H9 (cell line): ENCODE results near the gene ADO. TPM values are rescaled to one million over a fixed set of nuclear protein-coding genes. Genes with fewer than 3 reads are reported as not detected.

Source experiments
- DNase-seq: peaks from one replicate; pipeline ENCODE4 v3.0.0-alpha.2; 2017
- H2AFZ ChIP-seq: one replicate; pipeline ENCODE4 v1.6.1; 2013; ENCODE audit warnings: mild to moderate bottlenecking, low read length, control low read depth, moderate library complexity
- H2AK5ac ChIP-seq: 2 replicates; pipeline ENCODE4 v1.6.1; 2013; ENCODE audit warnings: low read length, control low read depth, mixed read lengths; ENCODE audit not compliant: insufficient read length
- H2BK120ac ChIP-seq: one replicate; pipeline ENCODE4 v1.6.1; 2013; ENCODE audit warnings: low read depth, mild to moderate bottlenecking, low read length, control low read depth, inconsistent platforms; ENCODE audit not compliant: poor library complexity, severe bottlenecking
- H2BK12ac ChIP-seq: 2 replicates; pipeline ENCODE4 v1.6.1; 2013; ENCODE audit warnings: low read length, control low read depth, mixed read lengths, low read depth; ENCODE audit not compliant: insufficient read length
- H2BK15ac ChIP-seq: 2 replicates; pipeline ENCODE4 v1.6.1; 2013; ENCODE audit warnings: low read depth, low read length, control low read depth
- H2BK20ac ChIP-seq: one replicate; pipeline ENCODE4 v1.6.1; 2013; ENCODE audit warnings: low read depth, mild to moderate bottlenecking, low read length, control low read depth, inconsistent platforms; ENCODE audit not compliant: poor library complexity, severe bottlenecking
- H2BK5ac ChIP-seq: 2 replicates; pipeline ENCODE4 v1.6.1; 2013; ENCODE audit warnings: low read length, control low read depth, mixed read lengths; ENCODE audit not compliant: insufficient read length
- H3K14ac ChIP-seq: 2 replicates; pipeline ENCODE4 v1.6.1; 2013; ENCODE audit warnings: low read length, control low read depth; ENCODE audit not compliant: insufficient read depth
- H3K18ac ChIP-seq: 2 replicates; pipeline ENCODE4 v1.6.1; 2013; ENCODE audit warnings: low read depth, mild to moderate bottlenecking, mixed read lengths, low read length, control low read depth; ENCODE audit not compliant: insufficient read length
- H3K23ac ChIP-seq: 2 replicates; pipeline ENCODE4 v1.6.1; 2013; ENCODE audit warnings: low read length, control low read depth, mixed read lengths, low read depth; ENCODE audit not compliant: insufficient read length
- H3K23me2 ChIP-seq: 2 replicates; pipeline ENCODE4 v1.6.1; 2013; ENCODE audit warnings: low read depth, mild to moderate bottlenecking, mixed read lengths, low read length, control low read depth; ENCODE audit not compliant: insufficient read length, poor library complexity, severe bottlenecking
- H3K27ac ChIP-seq: 2 replicates; pipeline ENCODE4 v1.5.1; 2013; ENCODE audit warnings: low read length, control low read depth, mixed read lengths, low read depth; ENCODE audit not compliant: insufficient read length
- H3K27me3 ChIP-seq: 2 replicates; pipeline ENCODE4 v1.6.1; 2013; ENCODE audit warnings: low read length, control low read depth, inconsistent platforms; ENCODE audit not compliant: insufficient read depth
- H3K4ac ChIP-seq: 2 replicates; pipeline ENCODE4 v1.6.1; 2013; ENCODE audit warnings: low read depth, mild to moderate bottlenecking, control low read depth, inconsistent platforms, low read length, moderate library complexity
- H3K4me1 ChIP-seq: 2 replicates; pipeline ENCODE4 v1.6.1; 2013; ENCODE audit warnings: low read length, control low read depth, inconsistent platforms; ENCODE audit not compliant: insufficient read depth
- H3K4me2 ChIP-seq: 2 replicates; pipeline ENCODE4 v1.6.1; 2013; ENCODE audit warnings: low read length, control low read depth, mixed read lengths; ENCODE audit not compliant: insufficient read length, insufficient read depth
- H3K56ac ChIP-seq: 2 replicates; pipeline ENCODE4 v1.6.1; 2013; ENCODE audit warnings: low read depth, mild to moderate bottlenecking, mixed read lengths, low read length, control low read depth; ENCODE audit not compliant: insufficient read length
- H3K79me1 ChIP-seq: 2 replicates; pipeline ENCODE4 v1.6.1; 2013; ENCODE audit warnings: low read depth, mild to moderate bottlenecking, moderate library complexity, low read length, control low read depth, inconsistent platforms; ENCODE audit not compliant: insufficient read depth, poor library complexity, severe bottlenecking
- H3K79me2 ChIP-seq: 2 replicates; pipeline ENCODE4 v1.6.1; 2013; ENCODE audit warnings: low read length, control low read depth, inconsistent platforms; ENCODE audit not compliant: insufficient read depth
- H3K9ac ChIP-seq: 2 replicates; pipeline ENCODE4 v1.6.1; 2013; ENCODE audit warnings: low read length, control low read depth, mixed read lengths; ENCODE audit not compliant: insufficient read length; ENCODE audit errors: extremely low read depth
- H3K9me3 ChIP-seq: one replicate; pipeline ENCODE4 v1.6.1; 2013; ENCODE audit warnings: low read depth, low read length, inconsistent platforms; ENCODE audit not compliant: control insufficient read depth
- H3T11ph ChIP-seq: one replicate; pipeline ENCODE4 v1.6.1; 2013; ENCODE audit warnings: mild to moderate bottlenecking, low read length, control low read depth, inconsistent platforms
- H4K20me1 ChIP-seq: one replicate; pipeline ENCODE4 v1.6.1; 2013; ENCODE audit not compliant: control insufficient read depth, insufficient read length, insufficient read depth
- H4K5ac ChIP-seq: 2 replicates; pipeline ENCODE4 v1.6.1; 2013; ENCODE audit warnings: low read depth, mild to moderate bottlenecking, mixed read lengths, low read length, control low read depth; ENCODE audit not compliant: insufficient read length
- H4K8ac ChIP-seq: replicated peaks from 2 replicates; pipeline ENCODE4 v1.6.1; 2013; ENCODE audit warnings: low read length, control low read depth, mixed read lengths, low read depth; ENCODE audit not compliant: insufficient read length
- H4K91ac ChIP-seq: 2 replicates; pipeline ENCODE4 v1.6.1; 2013; ENCODE audit warnings: low read depth, mild to moderate bottlenecking, moderate library complexity, mixed read lengths, low read length, control low read depth; ENCODE audit not compliant: insufficient read length
- H3K27ac Mint-ChIP-seq, 3 experiments: 2 replicates in 2 of 3; 3 replicates in 1 of 3; pipeline ENCODE4 v1.8.0; 2020 to 2021; ENCODE audit warnings: mixed read lengths in 3 of 3, mild to moderate bottlenecking in 1 of 3, moderate library complexity in 1 of 3
- H3K27me3 Mint-ChIP-seq: 2 replicates; pipeline ENCODE4 v1.8.0; 2021; ENCODE audit warnings: low read depth, mild to moderate bottlenecking, moderate library complexity, mixed read lengths
- H3K36me3 Mint-ChIP-seq, 3 experiments: 2 replicates in 2 of 3; 3 replicates in 1 of 3; pipeline ENCODE4 v1.8.0; 2020 to 2021; ENCODE audit warnings: low read depth in 3 of 3, mixed read lengths in 3 of 3; ENCODE audit not compliant: insufficient read depth in 1 of 3
- H3K4me1 Mint-ChIP-seq, 2 experiments: 2 replicates each; pipeline ENCODE4 v1.8.0; 2020; ENCODE audit warnings: mixed read lengths in 2 of 2
- H3K4me3 Mint-ChIP-seq, 2 experiments: 2 replicates in 1 of 2; 3 replicates in 1 of 2; pipeline ENCODE4 v1.8.0; 2020 to 2021; ENCODE audit warnings: mild to moderate bottlenecking in 2 of 2, mixed read lengths in 2 of 2, moderate library complexity in 1 of 2
- H3K9me3 Mint-ChIP-seq, 2 experiments: 2 replicates in 1 of 2; 3 replicates in 1 of 2; pipeline ENCODE4 v1.8.0; 2020; ENCODE audit warnings: mild to moderate bottlenecking in 2 of 2, mixed read lengths in 2 of 2, moderate library complexity in 1 of 2
- WGBS: extraction: QIAGEN DNeasy Blood & Tissue Kit; methylation state at CpG from one replicate; pipeline ENCODE4 v1.1.7; 2013; ENCODE audit warnings: missing lambda C conversion rate, low lambda C conversion rate, mixed read lengths; ENCODE audit not compliant: insufficient read length; ENCODE audit errors: extremely low coverage; 5-methylcytosine and 5-hydroxymethylcytosine counted together
- total RNA-seq: library from RNA; stranded (reverse); gene quantifications from 2 replicates; pipeline ENCODE4 v1.2.1, GENCODE V29; 2021
- TF ChIP-seq, protein P1 (sequence below): fragments of 200-600 bp; sonication (generic); conservative IDR thresholded peaks from 3 replicates; pipeline ENCODE4 v1.8.0; 2021; ENCODE audit warnings: antibody characterized with exemption, mild to moderate bottlenecking

Gene ADO
- total RNA-seq, 1 experiment from 2014 or later, result 31.6 TPM

DNA sequence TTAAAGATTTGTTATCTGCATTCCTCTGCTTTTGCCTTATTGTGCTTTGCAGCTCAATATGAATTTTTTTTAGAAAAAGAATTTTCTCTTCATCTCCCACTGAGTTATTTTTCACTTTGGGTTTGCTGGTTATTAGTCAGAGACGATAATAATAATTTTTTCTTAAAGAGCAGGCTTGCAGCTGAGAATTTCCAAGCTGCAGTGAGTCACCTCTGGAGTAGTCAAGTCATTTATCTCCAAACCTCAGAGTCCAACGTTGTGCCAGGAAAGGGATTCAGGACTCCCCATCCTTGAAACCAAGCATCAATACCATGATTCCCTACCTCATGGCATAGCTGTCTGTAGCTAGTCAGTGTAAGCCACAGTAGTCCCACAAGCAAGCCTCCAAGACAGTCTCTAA lies 26.8 kb downstream of the ADO start:
- no peak overlapping the region for H3T11ph ChIP-seq
- no peak overlapping the region for H3K23ac ChIP-seq
- no peaks in the 10 kb centered on the region for H3K27me3 Mint-ChIP-seq
- no peak overlapping the region for H2BK120ac ChIP-seq
- H3K4ac ChIP-seq, result no peak overlapping the region
- DNase-seq, result no peak
- no peaks in the 10 kb centered on the region for H4K20me1 ChIP-seq
- H3K18ac ChIP-seq, result no peak overlapping the region
- no peak overlapping the region for H3K14ac ChIP-seq
- WGBS, result no CpG with 5 or more reads among the region's 2 CpGs
- H4K5ac ChIP-seq, result no peak overlapping the region
- H3K27me3 ChIP-seq, result no peaks in the 10 kb centered on the region
- H3K56ac ChIP-seq, result no peak overlapping the region
- H3K4me1 ChIP-seq, result no peaks in the 10 kb centered on the region
- H3K9me3 Mint-ChIP-seq, result peaks cover 0 to 6% of the 10 kb centered on the region in 2 experiments; a peak in 1 of 5 replicates
- H3K4me2 ChIP-seq, result no peak overlapping the region
- peaks cover 3 to 4% of the 10 kb centered on the region in 2 experiments for H3K4me1 Mint-ChIP-seq
- H3K79me1 ChIP-seq, result no peaks in the 10 kb centered on the region
- TF ChIP-seq, protein P1, sequence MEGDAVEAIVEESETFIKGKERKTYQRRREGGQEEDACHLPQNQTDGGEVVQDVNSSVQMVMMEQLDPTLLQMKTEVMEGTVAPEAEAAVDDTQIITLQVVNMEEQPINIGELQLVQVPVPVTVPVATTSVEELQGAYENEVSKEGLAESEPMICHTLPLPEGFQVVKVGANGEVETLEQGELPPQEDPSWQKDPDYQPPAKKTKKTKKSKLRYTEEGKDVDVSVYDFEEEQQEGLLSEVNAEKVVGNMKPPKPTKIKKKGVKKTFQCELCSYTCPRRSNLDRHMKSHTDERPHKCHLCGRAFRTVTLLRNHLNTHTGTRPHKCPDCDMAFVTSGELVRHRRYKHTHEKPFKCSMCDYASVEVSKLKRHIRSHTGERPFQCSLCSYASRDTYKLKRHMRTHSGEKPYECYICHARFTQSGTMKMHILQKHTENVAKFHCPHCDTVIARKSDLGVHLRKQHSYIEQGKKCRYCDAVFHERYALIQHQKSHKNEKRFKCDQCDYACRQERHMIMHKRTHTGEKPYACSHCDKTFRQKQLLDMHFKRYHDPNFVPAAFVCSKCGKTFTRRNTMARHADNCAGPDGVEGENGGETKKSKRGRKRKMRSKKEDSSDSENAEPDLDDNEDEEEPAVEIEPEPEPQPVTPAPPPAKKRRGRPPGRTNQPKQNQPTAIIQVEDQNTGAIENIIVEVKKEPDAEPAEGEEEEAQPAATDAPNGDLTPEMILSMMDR, result no peak
- no peak overlapping the region for H4K8ac ChIP-seq
- no peak overlapping the region for H2BK15ac ChIP-seq
- H2AFZ ChIP-seq, result no peak overlapping the region
- no peak overlapping the region for H2AK5ac ChIP-seq
- H3K79me2 ChIP-seq, result no peaks in the 10 kb centered on the region
- no peak overlapping the region for H2BK12ac ChIP-seq
- no peaks in the 10 kb centered on the region for H3K23me2 ChIP-seq
- H3K36me3 Mint-ChIP-seq, result no peaks in the 10 kb centered on the region
- H3K27ac Mint-ChIP-seq, result no peak overlapping the region
- H3K4me3 Mint-ChIP-seq, result no peak overlapping the region
- H3K9ac ChIP-seq, result no peak overlapping the region
- H2BK20ac ChIP-seq, result no peak overlapping the region
- no peaks in the 10 kb centered on the region for H3K9me3 ChIP-seq
- H4K91ac ChIP-seq, result no peak overlapping the region
- no peak overlapping the region for H2BK5ac ChIP-seq
- no peak overlapping the region for H3K27ac ChIP-seq
